GM19372 (cell line): ENCODE results near the gene KNDC1.
"Not testable (repeated sequence)": the region's sequence is repeated elsewhere in the genome, so short reads cannot be mapped to it uniquely, and the experiment has no call there.

Source experiments
- ATAC-seq: cut with Tn5 transposase; IDR thresholded peaks from one replicate; pipeline ENCODE4 v1.9.1; 2021; ENCODE audit warnings: mild to moderate bottlenecking, low read depth, moderate library complexity; ENCODE audit not compliant: unreplicated experiment

The KNDC1 gene

DNA sequence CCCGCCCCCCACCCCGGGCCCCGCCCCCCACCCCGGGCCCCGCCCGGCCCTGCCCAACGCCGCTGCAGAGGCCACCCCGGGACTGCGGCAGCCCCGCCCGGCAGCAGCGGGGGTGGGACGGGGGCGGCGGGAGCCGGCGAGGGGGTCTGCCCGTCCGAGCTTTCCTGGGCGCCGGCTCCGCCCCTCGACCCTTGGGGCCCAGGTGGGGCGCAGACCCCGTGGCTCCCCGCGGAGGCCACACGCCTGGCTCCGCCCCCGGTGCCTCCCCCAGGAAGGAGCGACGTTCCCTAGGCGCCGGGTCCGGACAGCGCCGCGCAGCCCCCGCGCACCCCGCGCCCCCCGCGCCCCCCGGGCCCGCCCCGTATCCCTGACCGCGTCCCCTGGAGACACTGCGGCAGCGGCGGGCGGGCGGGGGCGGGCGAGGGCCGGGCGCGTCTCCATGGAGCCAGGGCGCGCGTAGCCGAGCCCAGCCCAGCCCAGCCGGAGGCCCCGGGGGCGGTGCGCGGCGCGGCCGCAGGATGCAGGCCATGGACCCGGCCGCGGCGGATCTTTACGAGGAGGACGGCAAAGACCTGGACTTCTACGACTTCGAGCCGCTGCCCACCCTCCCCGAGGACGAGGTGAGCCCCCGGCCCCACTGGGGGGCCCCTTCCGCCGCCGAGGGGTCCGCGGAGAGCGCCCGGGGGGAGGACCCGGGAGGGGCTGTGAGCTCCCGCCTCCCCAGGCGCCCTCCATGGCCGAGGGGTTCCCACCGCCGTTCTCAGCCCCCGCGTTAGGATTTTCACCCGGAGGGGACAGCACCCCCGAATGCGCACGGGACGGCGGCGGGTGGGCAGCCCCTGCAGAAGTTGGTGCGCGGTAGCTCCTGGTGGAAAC is at the start of gene KNDC1:
Gene KNDC1 (plus strand): TSS at position 270 of the 876 bp plus-strand sequence. CDS start 249 bp downstream, at position 519.
- ATAC-seq: no peak

- ATAC-seq: no peak
Measured at GRCh38 chr10:133110609-133111275, 49.3 kb upstream of the KNDC1 start.

- ATAC-seq: not testable (repeated sequence)
Measured at GRCh38 chr10:133111640-133112039, 48.4 kb upstream of the KNDC1 start.

- no peak for ATAC-seq
Measured at GRCh38 chr10:133113146-133113830, 46.7 kb upstream of the KNDC1 start.

DNA sequence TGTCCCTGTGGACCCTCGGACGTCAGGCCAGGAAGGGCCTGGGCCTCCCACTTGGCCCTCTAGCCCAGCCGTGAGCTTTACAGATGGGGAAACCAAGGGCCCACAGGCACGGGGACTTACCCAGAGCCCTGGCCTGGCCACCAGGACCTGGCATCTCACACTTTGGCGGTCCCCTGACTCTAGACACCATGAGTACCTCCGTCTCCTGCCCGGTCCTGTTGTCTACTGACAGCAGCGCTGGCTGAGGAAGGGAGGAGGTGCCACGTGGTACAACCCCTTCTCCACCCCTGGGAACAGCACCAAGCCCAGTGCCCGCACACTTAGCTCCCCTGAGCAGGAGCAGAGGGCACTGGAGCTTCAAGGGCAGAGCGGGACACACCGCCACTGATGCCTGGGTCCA is 46.2 kb upstream of the KNDC1 start:
- no peak for ATAC-seq

DNA sequence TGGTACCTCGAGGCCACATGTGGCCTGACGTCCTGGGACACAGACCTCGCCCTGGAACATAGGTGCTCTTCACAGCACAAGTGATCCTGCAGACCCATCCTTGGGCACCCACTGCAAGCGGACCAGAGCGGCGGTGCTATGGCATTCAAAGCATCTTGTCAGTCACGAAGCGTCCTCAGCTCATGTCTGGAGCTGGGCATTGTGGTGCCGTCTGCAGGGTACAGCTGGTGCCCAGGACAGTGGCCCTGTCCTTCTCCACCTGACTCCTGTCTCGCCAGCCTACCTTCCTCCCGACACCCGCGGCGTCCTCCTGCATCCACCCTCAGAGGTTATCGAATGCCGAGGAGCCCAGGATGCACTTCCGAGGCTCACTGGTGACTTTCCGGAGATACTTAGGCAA is 45.8 kb upstream of the KNDC1 start:
- ATAC-seq: no peak

GRCh38 chr10:133114726-133115452 is 45.1 kb upstream of the KNDC1 start:
- no peak for ATAC-seq

DNA sequence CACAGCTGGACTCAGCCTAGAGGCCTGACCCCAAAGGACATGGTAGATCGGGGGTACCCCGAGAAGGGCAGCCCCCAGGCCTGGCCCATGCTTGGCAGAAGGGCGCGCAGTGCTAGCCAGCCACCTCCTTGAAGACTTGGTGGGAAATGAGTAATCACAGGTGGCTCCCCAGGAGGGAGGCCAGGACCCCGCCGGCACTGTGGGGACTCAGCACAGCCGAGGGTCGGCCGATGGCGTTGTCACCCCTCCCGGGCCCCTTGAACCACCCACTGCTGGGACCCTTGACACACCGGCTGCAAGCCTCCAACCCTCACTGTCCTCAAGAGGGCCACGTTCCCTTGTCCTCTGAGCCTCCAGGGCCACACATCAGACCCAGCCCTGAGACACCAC is 44.6 kb upstream of the KNDC1 start:
- ATAC-seq: no peak

- no peak for ATAC-seq
Measured at GRCh38 chr10:133115976-133116375, 44.0 kb upstream of the KNDC1 start.

DNA sequence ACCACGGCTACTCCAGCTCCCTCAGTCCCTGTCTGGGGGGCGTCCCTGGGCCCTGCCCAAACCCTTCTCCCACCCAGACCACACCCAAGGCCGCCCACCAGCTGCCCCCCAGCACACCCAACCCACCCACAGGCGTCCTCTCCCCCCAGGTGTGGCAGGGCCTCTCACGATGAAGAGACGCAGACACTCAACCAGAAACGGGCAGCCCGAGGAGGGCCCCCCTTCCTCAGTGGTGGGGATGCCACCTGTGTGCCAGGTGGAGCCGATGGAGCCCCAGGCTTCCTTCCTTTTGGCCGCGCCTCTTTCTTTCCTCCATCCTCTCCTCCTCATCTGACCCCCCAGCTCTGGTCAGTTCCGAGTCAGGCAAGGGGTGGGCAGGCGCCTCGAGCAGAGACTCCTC is 43.6 kb upstream of the KNDC1 start:
- no peak for ATAC-seq

GRCh38 chr10:133117036-133117687 is 42.9 kb upstream of the KNDC1 start:
- ATAC-seq: no peak

- no peak for ATAC-seq
Measured at GRCh38 chr10:133117688-133118071, 42.3 kb upstream of the KNDC1 start.

- no peak for ATAC-seq
Measured at GRCh38 chr10:133121479-133121878, 38.5 kb upstream of the KNDC1 start.

GRCh38 chr10:133122171-133122935 is 37.7 kb upstream of the KNDC1 start:
- ATAC-seq: no peak

- ATAC-seq: no peak
Measured at GRCh38 chr10:133123050-133123745, 36.8 kb upstream of the KNDC1 start.

DNA sequence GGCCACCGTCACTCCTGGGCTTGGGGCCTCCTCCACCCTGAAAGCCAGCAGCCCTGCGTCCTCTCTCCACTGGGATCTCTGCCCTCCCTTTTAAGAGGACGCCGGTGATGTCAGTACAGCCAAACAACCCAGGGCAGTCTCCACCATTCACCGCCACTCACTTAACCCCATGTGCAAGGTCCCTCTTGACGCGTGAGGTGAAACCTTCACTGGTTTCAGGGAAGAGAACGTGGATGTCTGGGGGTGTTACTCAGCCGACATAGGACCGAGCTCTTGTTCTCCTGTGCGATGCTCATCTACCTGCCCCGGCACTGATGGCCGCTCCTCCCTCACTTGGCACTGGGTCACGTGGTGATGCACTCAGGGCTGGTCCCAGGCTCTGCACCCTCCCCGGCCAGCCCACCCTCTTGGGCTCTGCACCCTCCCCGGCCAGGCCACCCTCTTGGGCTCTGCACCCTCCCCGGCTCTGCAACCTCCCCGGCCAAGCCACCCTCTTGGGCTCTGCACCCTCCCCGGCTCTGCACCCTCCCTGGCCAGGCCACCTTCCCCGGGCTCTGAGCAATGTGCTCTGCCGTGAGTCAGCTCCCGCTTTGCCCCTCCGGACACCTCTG is 36.2 kb upstream of the KNDC1 start:
- no peak for ATAC-seq

- no peak for ATAC-seq
Measured at GRCh38 chr10:133124357-133125211, 35.4 kb upstream of the KNDC1 start.
